ENCODE measurements around the gene OR1D5. TPM values are rescaled to one million over a fixed set of nuclear protein-coding genes. Genes with fewer than 3 reads are reported as not detected.
A peak's percentile ranks its signal among the peaks of the same experiment; 100 is the strongest.

The OR1D5 gene
- polyA plus RNA-seq, 2 of the 4 experiments (the other 2 are of a cell fraction): not detected

DNA sequence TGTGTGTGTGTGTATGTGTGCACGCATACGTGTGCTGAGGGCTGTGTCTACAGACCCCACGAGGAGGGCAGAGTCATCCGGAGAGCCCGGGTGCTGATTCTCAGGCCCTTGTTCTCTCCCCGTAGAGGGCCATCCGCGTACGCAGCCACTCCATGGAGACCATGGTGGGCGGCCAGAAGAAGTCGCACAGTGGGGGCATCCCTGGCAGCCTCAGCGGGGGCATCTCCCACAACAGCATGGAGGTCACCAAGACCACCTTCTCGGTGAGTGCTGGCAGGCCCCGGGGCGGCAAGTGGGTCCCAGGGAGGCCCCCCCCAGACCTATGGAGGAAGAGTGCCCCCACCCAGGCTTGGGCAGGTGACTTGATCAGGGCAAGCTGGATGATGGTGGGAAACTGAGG is 45.5 kb downstream of the OR1D5 start (continued):
- no peak for TF ChIP-seq HOXB5 (CRISPR knock-in tag; IDR thresholded peaks at IDR 0.05)
- no peak for TF ChIP-seq RAD21 (conservative IDR thresholded peaks at IDR 0.05 in 1 of 2, IDR thresholded peaks at IDR 0.05 in 1 of 2)

DNA sequence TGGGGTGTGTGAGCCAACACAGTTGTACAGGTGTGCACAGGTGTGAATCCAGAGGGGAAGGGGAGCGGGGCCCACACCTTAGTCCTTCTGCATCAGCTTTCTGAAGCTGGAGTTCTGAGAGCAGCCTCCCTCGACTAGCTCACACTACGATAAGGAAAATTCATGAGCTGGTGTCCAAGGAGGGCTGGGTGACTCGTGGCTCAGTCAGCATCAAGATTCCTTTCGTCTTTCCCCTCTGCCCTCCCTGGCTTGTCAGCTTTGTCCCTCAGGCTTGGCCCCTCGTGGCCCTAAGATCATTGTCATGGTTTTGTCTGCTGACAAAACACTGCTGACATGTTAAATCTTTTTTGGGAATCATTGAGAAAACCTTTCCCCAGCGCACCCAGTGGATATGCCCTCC is 47.5 kb downstream of the OR1D5 start:
- POLR2A ChIA-PET: interaction anchor here (0.6 kb wide), 1 partner anchor 14 kb away, joined by 3 read pairs; no protein-coding TSS in a partner anchor
- no peak for DNase-seq (ENCODE audit: low read depth in 1 of 2, low spot score in 1 of 2)
- TF ChIP-seq FOXS1 (CRISPR knock-in tag; IDR thresholded peaks at IDR 0.05) (no peak), CHD4 (IDR thresholded peaks at IDR 0.05; ENCODE audit: borderline replicate concordance) (no peak), SMC3 (IDR thresholded peaks at IDR 0.05) (no peak), RAD21 (conservative IDR thresholded peaks at IDR 0.05 in 1 of 2, IDR thresholded peaks at IDR 0.05 in 1 of 2) (no peak), HEYL (CRISPR knock-in tag; IDR thresholded peaks at IDR 0.05) (no peak), TFCP2L1 (CRISPR knock-in tag; IDR thresholded peaks at IDR 0.05) (no peak), PHF8 (IDR thresholded peaks at IDR 0.05; ENCODE audit: borderline replicate concordance, low read depth) (no peak), NFE2L2 (conservative IDR thresholded peaks at IDR 0.05; ENCODE audit: low read length) (no peak), RARB (CRISPR knock-in tag; IDR thresholded peaks at IDR 0.05) (no peak), MYC (IDR thresholded peaks at IDR 0.05; ENCODE audit: borderline replicate concordance, low read length) (no peak), CHD2 (IDR thresholded peaks at IDR 0.05; ENCODE audit: low read length, partially characterized antibody) (no peak), GATA3 (IDR thresholded peaks at IDR 0.05; ENCODE audit: borderline replicate concordance) (no peak), CEBPB (IDR thresholded peaks at IDR 0.05) (no peak), HOXB13 (CRISPR knock-in tag; IDR thresholded peaks at IDR 0.05; ENCODE audit: low read depth) (no peak), KDM1A (IDR thresholded peaks at IDR 0.05; ENCODE audit: low read depth) (no peak), MAZ (IDR thresholded peaks at IDR 0.05; ENCODE audit: borderline replicate concordance, low read depth, low read length) (no peak), FOSB (CRISPR knock-in tag; IDR thresholded peaks at IDR 0.05) (no peak)
- TF ChIP-seq, protein P1, sequence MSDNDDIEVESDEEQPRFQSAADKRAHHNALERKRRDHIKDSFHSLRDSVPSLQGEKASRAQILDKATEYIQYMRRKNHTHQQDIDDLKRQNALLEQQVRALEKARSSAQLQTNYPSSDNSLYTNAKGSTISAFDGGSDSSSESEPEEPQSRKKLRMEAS (IDR thresholded peaks at IDR 0.05): no peak
- H3K27ac ChIP-seq: no peak overlapping the region
- 49% methylated on average over 7 of the region's 7 CpGs for WGBS (ENCODE audit: missing lambda C conversion rate)
- 0 out of 3 replicates have a peak, but pooled peaks cover 4% of the 10 kb centered on the region for H3K4me1 ChIP-seq
- H3K4me3 ChIP-seq: no peak overlapping the region
- ATAC-seq: no peak
- CTCF ChIA-PET: interaction anchor here (0.8 to 22.4 kb wide), 7 partner anchors 33 to 634 kb away, joined by 3 to 550 read pairs (median 7); no protein-coding TSS in a partner anchor
- no peak for FAIRE-seq
- no peaks in the 10 kb centered on the region for H3K9me3 ChIP-seq
- H3K4me2 ChIP-seq: no peak overlapping the region

DNA sequence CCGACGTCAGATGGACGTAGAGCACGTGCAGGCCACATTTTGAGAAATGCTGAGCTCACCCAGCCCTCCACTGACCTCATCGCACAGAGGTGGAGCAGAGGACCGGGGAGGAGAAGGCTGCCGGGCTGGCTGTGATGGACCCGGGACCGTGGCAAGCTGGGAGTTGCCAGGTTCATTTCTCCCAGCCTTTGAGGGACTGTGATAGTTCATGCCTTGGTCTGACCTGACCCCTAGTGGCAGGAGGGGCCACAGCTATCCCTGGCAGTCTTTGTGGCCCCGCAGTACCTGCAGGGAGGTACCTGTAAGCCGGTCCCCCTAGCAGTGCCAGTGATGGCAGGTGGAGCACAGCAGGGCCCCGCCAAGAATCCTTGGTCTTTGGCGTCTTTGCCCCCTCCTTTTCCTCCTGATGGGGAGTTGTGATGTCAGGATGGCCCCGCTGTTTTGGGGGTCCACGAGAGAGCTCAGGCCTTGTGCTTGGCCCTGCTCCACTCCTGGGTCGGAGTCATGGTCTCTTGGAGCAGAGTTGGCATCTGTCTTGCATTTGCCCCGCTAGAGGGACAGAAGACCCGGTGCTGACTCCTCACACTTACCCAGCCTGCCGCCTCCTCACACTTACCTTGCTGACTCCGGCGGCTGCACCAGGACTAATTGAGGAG is 50.4 kb downstream of the OR1D5 start:
- ChIA-PET CTCF (interaction anchor here (0.6 to 22.4 kb wide), 82 partner anchors 8 to 635 kb away, joined by 3 to 550 read pairs (median 5); partner anchors contain the start of gene RAP1GAP2), POLR2A (interaction anchor here (0.7 to 1.3 kb wide), 5 partner anchors 9 to 164 kb away, joined by 3 to 9 read pairs (median 4); no protein-coding TSS in a partner anchor)
- H3K4me3 ChIP-seq: no peak overlapping the region
- H3K4me2 ChIP-seq: 0 out of 3 replicates have a peak overlapping the region, but pooled peaks have one; percentile 1
- H3K9me3 ChIP-seq: no peaks in the 10 kb centered on the region
- DNase-seq (ENCODE audit: low read depth in 1 of 2, low spot score in 1 of 2) (peak; percentile 86 to 88), FAIRE-seq (peak; percentile 98), ATAC-seq (peak; percentile 93 to 97)
- 0 out of 3 replicates have a peak, but pooled peaks cover 4% of the 10 kb centered on the region for H3K4me1 ChIP-seq
- 50% methylated on average over 18 of the region's 21 CpGs for WGBS (ENCODE audit: missing lambda C conversion rate)
- H3K27ac ChIP-seq: peak overlapping the region; percentile 37 to 58
- TF ChIP-seq, protein P2, sequence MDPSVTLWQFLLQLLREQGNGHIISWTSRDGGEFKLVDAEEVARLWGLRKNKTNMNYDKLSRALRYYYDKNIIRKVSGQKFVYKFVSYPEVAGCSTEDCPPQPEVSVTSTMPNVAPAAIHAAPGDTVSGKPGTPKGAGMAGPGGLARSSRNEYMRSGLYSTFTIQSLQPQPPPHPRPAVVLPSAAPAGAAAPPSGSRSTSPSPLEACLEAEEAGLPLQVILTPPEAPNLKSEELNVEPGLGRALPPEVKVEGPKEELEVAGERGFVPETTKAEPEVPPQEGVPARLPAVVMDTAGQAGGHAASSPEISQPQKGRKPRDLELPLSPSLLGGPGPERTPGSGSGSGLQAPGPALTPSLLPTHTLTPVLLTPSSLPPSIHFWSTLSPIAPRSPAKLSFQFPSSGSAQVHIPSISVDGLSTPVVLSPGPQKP (IDR thresholded peaks at IDR 0.05; ENCODE audit: low read depth, low read length): no peak
- TF ChIP-seq, protein P3, sequence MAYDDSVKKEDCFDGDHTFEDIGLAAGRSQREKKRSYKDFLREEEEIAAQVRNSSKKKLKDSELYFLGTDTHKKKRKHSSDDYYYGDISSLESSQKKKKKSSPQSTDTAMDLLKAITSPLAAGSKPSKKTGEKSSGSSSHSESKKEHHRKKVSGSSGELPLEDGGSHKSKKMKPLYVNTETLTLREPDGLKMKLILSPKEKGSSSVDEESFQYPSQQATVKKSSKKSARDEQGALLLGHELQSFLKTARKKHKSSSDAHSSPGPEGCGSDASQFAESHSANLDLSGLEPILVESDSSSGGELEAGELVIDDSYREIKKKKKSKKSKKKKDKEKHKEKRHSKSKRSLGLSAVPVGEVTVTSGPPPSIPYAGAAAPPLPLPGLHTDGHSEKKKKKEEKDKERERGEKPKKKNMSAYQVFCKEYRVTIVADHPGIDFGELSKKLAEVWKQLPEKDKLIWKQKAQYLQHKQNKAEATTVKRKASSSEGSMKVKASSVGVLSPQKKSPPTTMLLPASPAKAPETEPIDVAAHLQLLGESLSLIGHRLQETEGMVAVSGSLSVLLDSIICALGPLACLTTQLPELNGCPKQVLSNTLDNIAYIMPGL (CRISPR knock-in tag; IDR thresholded peaks at IDR 0.05; ENCODE audit: borderline replicate concordance): no peak
- TF ChIP-seq, protein P4, sequence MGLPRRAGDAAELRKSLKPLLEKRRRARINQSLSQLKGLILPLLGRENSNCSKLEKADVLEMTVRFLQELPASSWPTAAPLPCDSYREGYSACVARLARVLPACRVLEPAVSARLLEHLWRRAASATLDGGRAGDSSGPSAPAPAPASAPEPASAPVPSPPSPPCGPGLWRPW (IDR thresholded peaks at IDR 0.05): no peak
- TF ChIP-seq, protein P5, sequence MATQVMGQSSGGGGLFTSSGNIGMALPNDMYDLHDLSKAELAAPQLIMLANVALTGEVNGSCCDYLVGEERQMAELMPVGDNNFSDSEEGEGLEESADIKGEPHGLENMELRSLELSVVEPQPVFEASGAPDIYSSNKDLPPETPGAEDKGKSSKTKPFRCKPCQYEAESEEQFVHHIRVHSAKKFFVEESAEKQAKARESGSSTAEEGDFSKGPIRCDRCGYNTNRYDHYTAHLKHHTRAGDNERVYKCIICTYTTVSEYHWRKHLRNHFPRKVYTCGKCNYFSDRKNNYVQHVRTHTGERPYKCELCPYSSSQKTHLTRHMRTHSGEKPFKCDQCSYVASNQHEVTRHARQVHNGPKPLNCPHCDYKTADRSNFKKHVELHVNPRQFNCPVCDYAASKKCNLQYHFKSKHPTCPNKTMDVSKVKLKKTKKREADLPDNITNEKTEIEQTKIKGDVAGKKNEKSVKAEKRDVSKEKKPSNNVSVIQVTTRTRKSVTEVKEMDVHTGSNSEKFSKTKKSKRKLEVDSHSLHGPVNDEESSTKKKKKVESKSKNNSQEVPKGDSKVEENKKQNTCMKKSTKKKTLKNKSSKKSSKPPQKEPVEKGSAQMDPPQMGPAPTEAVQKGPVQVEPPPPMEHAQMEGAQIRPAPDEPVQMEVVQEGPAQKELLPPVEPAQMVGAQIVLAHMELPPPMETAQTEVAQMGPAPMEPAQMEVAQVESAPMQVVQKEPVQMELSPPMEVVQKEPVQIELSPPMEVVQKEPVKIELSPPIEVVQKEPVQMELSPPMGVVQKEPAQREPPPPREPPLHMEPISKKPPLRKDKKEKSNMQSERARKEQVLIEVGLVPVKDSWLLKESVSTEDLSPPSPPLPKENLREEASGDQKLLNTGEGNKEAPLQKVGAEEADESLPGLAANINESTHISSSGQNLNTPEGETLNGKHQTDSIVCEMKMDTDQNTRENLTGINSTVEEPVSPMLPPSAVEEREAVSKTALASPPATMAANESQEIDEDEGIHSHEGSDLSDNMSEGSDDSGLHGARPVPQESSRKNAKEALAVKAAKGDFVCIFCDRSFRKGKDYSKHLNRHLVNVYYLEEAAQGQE (IDR thresholded peaks at IDR 0.05): no peak
- TF ChIP-seq MAFK (IDR thresholded peaks at IDR 0.05; ENCODE audit: partially characterized antibody) (peak; percentile 23), EHMT2 (IDR thresholded peaks at IDR 0.05; ENCODE audit: low read depth) (no peak), MYC (IDR thresholded peaks at IDR 0.05; ENCODE audit: borderline replicate concordance, low read length) (no peak), TFCP2L1 (CRISPR knock-in tag; IDR thresholded peaks at IDR 0.05) (no peak), KDM1A (IDR thresholded peaks at IDR 0.05; ENCODE audit: low read depth) (no peak)
- TF ChIP-seq, protein P6, sequence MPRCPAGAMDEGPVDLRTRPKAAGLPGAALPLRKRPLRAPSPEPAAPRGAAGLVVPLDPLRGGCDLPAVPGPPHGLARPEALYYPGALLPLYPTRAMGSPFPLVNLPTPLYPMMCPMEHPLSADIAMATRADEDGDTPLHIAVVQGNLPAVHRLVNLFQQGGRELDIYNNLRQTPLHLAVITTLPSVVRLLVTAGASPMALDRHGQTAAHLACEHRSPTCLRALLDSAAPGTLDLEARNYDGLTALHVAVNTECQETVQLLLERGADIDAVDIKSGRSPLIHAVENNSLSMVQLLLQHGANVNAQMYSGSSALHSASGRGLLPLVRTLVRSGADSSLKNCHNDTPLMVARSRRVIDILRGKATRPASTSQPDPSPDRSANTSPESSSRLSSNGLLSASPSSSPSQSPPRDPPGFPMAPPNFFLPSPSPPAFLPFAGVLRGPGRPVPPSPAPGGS (IDR thresholded peaks at IDR 0.05): no peak
